AG09309 (cell line): Measurements from ENCODE around the gene RENBP.

ENCODE experiments used
- DNase-seq: peaks from one replicate; pipeline ENCODE4 v3.0.0-alpha.2; 2010; ENCODE audit warnings: low read depth
- H3K4me3 ChIP-seq: 2 replicates; pipeline ENCODE4 v1.5.1; 2011; ENCODE audit warnings: mild to moderate bottlenecking, low read depth, low read length, moderate library complexity; ENCODE audit not compliant: control insufficient read depth
- CTCF ChIP-seq: IDR thresholded peaks from 2 replicates; pipeline ENCODE4 v1.5.1; 2011; ENCODE audit warnings: mild to moderate bottlenecking, low read depth, low read length, inconsistent platforms; ENCODE audit not compliant: insufficient read depth, control insufficient read depth; ENCODE audit errors: missing control alignments

Gene RENBP

GRCh38 chrX:153944140-153944799 lies at the start of gene RENBP:
TSS of gene RENBP (minus strand) at chrX:153944643. CDS start at chrX:153944610, 33 bp downstream.
- no peak for DNase-seq
- no peak within 1 kb of the TSS for H3K4me3 ChIP-seq
- no peak for TF ChIP-seq CTCF

DNA sequence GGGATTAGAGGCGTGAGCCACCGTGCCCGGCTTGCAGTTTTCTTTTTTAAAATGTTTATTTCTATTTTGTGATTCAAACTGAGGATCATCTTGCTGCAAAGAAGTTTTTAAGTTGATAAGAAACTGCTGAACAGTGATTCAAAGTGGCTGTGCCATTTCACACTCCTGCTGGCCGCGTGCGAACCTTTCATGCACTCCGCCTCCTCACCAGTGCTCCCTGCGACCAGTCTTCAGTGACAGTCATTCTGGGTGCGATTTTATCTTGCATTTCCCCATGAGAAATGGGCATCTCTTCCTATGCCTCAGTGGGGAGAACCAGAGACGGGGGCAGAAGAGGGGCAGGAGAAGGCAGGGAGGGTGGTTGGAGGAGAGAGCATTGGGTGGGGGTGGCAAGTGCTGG lies 49.5 kb upstream of the RENBP start:
- no peak overlapping the region for H3K4me3 ChIP-seq
- no peak for TF ChIP-seq CTCF
- DNase-seq = no peak

DNA sequence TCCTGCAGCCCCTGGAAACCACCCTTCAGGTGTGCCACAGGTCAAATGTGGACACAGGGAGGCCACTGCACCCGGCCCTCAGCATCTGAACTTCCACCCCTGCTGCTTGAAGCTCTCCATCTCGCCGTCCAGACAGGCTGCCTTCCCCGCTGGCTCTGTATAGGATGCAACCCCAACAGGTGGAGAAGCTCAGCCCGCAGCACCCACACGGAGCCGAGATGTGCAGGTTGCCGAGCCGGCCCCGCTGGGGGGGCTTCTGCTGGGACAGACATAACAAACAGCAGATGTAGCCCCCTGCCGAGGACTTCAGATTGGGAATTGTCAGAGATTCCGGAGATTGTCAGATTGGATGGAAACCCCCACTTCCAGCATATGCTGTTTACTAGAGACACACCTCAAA lies 48.6 kb upstream of the RENBP start:
- DNase-seq = no peak
- H3K4me3 ChIP-seq = no peak overlapping the region
- no peak for TF ChIP-seq CTCF

- H3K4me3 ChIP-seq = no peak overlapping the region
- TF ChIP-seq CTCF = no peak
- DNase-seq = no peak
Measured at GRCh38 chrX:153992180-153992579, 47.7 kb upstream of the RENBP start.

DNA sequence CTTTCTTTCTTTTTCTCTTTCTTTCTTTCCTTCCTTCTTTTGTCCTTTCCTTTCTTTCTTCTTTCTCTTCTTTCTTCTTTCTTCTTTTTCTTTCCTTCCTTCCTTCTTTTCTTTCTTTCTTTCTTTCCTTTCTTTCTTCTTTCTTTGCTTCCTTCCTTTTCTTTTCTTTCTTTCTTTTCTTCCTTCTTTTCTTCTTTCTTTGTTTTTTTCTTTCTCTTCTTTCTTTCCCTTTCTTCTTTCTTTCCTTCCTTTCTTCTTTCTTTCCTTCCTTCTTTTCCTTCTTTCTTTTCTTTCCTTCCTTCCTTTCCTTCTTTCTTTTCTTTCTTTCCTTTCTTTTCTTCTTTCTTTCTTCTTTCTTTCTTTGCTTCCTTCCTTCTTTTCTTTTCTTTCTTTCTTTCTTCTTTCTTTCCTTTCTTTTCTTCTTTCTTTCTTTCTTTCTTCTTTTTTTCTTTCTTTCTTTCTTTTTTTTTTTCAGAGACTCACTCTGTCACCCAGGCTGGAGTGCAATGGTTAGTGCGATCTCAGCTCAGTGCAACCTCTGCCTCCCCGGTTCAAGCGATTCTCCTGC lies 46.7 kb upstream of the RENBP start:
- no peak for DNase-seq
- no peak for TF ChIP-seq CTCF
- H3K4me3 ChIP-seq = no peak overlapping the region

- no peak overlapping the region for H3K4me3 ChIP-seq
- no peak for TF ChIP-seq CTCF
- DNase-seq = no peak
Measured at GRCh38 chrX:153989973-153990655, 45.7 kb upstream of the RENBP start.
